HG03558 (cell line): ENCODE measurements around the gene CENPP.

Source experiments
- ATAC-seq: cut with Tn5 transposase; IDR thresholded peaks from one replicate; pipeline ENCODE4 v1.9.1; 2021; ENCODE audit warnings: moderate number of reproducible peaks; ENCODE audit not compliant: unreplicated experiment; ENCODE audit errors: extremely low read depth

The CENPP gene

GRCh38 chr9:92325269-92325990 is at the start of gene CENPP, which contains the start of gene NOL8:
TSS of gene CENPP (plus strand) at chr9:92325953.
TSS of gene NOL8 (minus strand) at chr9:92325350. CDS start at chr9:92324161, 1,189 bp downstream.
- ATAC-seq, result peak; percentile 68

- ATAC-seq, result no peak
These were observed 49.3 kb upstream of the CENPP start for GRCh38 chr9:92276331-92277032.

GRCh38 chr9:92278110-92278509 is 47.6 kb upstream of the CENPP start:
- no peak for ATAC-seq

GRCh38 chr9:92279302-92279701 is 46.5 kb upstream of the CENPP start:
- no peak for ATAC-seq

GRCh38 chr9:92289708-92290390 is 35.9 kb upstream of the CENPP start:
- no peak for ATAC-seq

GRCh38 chr9:92290785-92291429 is 34.8 kb upstream of the CENPP start:
- ATAC-seq, result no peak

- ATAC-seq, result no peak
These were observed 34.2 kb upstream of the CENPP start for GRCh38 chr9:92291577-92291976.

- ATAC-seq, result no peak
These were observed 33.2 kb upstream of the CENPP start for GRCh38 chr9:92292338-92293074.

- no peak for ATAC-seq
These were observed 32.7 kb upstream of the CENPP start for GRCh38 chr9:92293075-92293354.

- ATAC-seq, result peak; percentile 85
These were observed 32.1 kb upstream of the CENPP start, which contains the start of gene IARS1 for GRCh38 chr9:92293452-92294296. TSS of gene IARS1 (minus strand) at chr9:92293697. CDS start at chr9:92289419, 4,278 bp downstream.

GRCh38 chr9:92294297-92294676 is 31.5 kb upstream of the CENPP start:
- ATAC-seq, result no peak

- no peak for ATAC-seq
These were observed 30.4 kb upstream of the CENPP start for GRCh38 chr9:92295240-92295790.

GRCh38 chr9:92295827-92296258 is 29.9 kb upstream of the CENPP start:
- ATAC-seq, result no peak

GRCh38 chr9:92297611-92298010 is 28.1 kb upstream of the CENPP start:
- no peak for ATAC-seq

GRCh38 chr9:92298036-92298435 is 27.7 kb upstream of the CENPP start:
- ATAC-seq, result no peak

- no peak for ATAC-seq
These were observed 26.6 kb upstream of the CENPP start for GRCh38 chr9:92299116-92299515.

- ATAC-seq, result no peak
These were observed 24.8 kb upstream of the CENPP start for GRCh38 chr9:92300936-92301335.

GRCh38 chr9:92308893-92309292 is 16.9 kb upstream of the CENPP start:
- ATAC-seq, result no peak

- no peak for ATAC-seq
These were observed 15.2 kb upstream of the CENPP start for GRCh38 chr9:92310562-92310961.
